HT1080 (cell line): Measurements from ENCODE around the gene PPP1R13L. TPM values are rescaled to one million over a fixed set of nuclear protein-coding genes. Genes with fewer than 3 reads are reported as not detected.

ENCODE experiments used
- DNase-seq: peaks from one replicate; pipeline ENCODE4 v3.0.0-alpha.2; 2015; ENCODE audit warnings: low read depth
- total RNA-seq: library from RNA; depleted of rRNA; stranded (reverse); fragments of >200 nt; shearing (Covaris generic); gene quantifications from 2 replicates; pipeline ENCODE4 v1.2.3, GENCODE V29; 2014

Gene PPP1R13L
- total RNA-seq, 1 experiment from 2014 or later = 34.3 TPM

DNA sequence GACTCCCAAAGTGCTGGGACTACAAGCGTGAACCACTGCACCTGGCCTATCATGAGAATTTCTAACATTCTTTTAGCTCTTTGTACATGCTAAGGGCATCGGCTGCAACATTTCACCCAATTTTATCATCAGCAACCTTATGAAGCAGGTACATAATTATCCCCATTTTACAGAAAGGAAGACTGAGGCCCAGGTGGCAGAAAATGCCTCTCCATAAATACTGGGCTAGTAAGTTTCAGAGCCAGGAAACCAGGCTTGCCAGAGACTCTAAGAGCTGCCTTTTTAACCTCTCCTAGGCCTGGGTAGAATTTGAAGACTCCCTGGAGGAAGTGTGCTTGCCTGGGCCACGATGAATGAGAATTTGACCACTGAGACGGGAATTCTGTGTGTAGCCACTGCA, 36.7 kb downstream of the PPP1R13L start:
- DNase-seq = no peak

- no peak for DNase-seq
Measured at GRCh38 chr19:45364696-45365095, 40.2 kb downstream of the PPP1R13L start.

GRCh38 chr19:45363861-45364459, 40.9 kb downstream of the PPP1R13L start:
- no peak for DNase-seq

- DNase-seq = no peak
Measured at GRCh38 chr19:45362291-45362690, 42.6 kb downstream of the PPP1R13L start.

- no peak for DNase-seq
Measured at GRCh38 chr19:45361608-45362007, 43.3 kb downstream of the PPP1R13L start.

- no peak for DNase-seq
Measured at GRCh38 chr19:45358213-45358792, 46.6 kb downstream of the PPP1R13L start.

DNA sequence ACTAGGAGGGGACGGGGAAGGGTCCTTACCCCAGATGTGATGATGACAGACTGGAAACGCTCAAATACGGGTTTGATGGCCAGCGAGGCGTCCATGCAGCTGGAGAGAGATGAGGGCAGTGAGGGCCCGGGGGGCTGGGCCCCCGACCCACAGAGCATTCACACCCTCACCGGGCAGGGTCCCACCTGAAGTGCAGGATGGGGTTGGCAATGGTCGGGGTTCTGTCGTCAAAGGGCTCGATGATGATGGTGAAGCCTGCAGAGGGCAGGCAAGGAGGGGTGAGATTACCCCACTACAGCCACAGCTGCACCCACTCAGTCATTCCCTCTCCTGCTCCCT, 47.5 kb downstream of the PPP1R13L start:
- no peak for DNase-seq

DNA sequence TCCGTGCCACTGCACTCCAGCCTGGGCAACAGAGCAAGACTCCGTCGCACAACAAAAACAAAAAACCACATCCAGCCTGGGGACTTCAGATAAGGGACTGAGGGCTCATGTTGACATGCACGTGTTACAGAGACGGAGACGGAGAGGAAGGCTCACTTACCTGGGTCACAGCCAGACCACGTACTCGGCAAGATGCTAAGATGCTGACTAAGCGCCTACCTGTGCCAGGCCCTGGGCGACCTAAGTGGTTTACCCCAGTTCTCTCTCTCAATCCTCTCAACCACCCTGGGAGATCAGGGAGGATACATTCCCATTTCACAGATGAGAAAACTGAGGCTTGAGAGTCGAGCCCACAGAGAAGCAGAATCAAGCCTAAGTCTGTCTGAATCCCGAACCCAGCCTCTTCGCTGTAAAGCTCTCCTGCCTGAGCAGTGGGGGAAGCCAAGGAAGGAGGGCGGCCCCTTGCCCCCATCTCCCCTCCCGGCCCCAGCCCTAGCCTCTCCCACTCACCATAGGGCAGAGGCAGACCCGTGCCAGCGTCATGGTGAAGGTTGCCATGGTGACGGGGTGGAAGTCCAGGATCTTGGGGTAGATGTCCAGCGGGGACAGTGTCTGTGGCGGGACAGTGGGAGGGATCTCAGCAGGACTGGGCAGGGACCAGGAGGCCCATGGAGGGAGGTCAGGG, 48.0 kb downstream of the PPP1R13L start:
- no peak for DNase-seq

GRCh38 chr19:45355910-45356309, 49.0 kb downstream of the PPP1R13L start:
- DNase-seq = no peak

GRCh38 chr19:45355402-45355801, 49.5 kb downstream of the PPP1R13L start:
- no peak for DNase-seq

DNA sequence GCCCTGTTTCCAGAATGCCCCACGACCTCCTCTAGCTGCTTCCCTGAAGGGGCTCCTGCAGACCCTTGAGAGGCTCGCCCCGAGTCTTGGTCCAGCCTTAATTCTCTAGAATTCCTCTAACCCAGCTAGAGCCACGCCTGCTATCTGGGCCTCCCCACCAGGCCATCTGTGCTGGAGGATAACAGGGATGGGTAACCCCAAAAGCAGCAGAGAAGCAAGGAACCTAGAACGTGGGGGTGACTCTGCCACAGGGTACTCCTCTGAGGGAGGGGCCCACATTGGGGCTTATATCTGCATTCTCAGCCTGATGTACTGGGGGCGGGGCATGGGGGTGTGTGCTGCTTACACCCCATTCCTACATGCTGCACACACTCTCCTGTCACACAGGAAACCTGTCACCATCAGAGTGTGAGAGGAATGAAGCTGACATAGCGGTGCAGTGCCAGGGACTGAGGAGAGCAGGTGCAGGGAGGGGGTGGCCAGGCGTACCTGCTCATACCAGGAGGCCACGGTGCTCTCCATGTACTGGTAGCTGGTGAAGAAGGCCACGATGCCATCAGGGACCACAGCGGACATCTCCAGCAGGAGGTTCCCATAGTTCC, 50.5 kb downstream of the PPP1R13L start:
- no peak for DNase-seq

- peak; percentile 13 for DNase-seq
Measured at GRCh38 chr19:45352914-45353796, 51.7 kb downstream of the PPP1R13L start.

DNA sequence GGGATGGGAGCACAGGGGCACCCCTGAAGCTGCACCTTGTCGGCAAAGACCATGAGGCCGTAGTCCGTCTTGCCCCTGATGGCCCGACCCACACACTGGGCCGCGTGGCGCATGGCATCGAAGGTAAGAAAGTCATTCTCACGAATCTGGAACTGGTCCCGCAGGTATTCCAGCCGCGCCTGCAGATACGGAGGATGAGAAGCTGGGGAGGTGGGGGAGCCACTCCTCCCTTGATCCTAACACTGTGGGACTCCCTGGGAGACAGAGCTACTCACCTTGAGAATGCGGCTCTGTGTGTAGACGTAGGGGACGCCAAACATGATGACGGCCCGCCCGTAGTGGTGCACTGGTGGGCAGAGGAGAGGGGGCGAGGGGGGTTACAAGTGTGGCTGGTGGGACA, 52.4 kb downstream of the PPP1R13L start:
- no peak for DNase-seq

DNA sequence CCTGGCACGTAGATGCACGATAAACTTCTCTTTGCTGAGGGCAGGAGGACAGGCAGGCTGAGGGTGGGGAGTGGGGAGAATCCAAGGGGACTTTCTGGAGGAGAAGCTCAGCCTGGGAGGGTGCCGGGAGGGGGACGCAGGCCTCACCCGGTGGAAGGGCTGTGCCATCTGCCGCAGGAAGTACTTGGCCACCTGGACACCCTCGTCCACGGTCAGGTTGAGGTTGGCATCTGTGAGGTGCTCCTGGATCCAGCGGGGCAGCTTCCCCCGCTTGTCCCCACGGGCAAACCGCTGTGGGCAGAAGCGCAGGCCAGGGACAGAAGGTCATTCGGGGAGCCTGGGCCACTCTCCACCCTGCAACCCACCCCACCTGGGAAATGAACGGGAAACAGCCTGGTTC, 52.8 kb downstream of the PPP1R13L start:
- DNase-seq = no peak

GRCh38 chr19:45351401-45351952, 53.4 kb downstream of the PPP1R13L start:
- DNase-seq = no peak

- DNase-seq = no peak
Measured at GRCh38 chr19:45350477-45351058, 54.3 kb downstream of the PPP1R13L start.

GRCh38 chr19:45349430-45349941, 55.4 kb downstream of the PPP1R13L start:
- DNase-seq = no peak

DNA sequence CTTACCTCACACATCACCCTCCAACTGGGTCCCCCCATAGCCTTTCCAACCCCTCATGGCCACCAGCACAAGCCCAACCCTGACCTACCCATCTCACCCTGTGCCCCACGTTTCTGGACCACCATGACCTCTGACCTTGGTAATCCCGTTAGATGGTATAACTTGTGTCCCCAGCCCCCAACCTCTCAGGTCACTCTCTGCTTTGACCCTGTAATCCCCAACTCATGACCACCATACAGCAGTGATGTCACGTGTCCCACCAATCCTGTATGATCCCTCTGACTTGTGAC, 55.8 kb downstream of the PPP1R13L start:
- no peak for DNase-seq

DNA sequence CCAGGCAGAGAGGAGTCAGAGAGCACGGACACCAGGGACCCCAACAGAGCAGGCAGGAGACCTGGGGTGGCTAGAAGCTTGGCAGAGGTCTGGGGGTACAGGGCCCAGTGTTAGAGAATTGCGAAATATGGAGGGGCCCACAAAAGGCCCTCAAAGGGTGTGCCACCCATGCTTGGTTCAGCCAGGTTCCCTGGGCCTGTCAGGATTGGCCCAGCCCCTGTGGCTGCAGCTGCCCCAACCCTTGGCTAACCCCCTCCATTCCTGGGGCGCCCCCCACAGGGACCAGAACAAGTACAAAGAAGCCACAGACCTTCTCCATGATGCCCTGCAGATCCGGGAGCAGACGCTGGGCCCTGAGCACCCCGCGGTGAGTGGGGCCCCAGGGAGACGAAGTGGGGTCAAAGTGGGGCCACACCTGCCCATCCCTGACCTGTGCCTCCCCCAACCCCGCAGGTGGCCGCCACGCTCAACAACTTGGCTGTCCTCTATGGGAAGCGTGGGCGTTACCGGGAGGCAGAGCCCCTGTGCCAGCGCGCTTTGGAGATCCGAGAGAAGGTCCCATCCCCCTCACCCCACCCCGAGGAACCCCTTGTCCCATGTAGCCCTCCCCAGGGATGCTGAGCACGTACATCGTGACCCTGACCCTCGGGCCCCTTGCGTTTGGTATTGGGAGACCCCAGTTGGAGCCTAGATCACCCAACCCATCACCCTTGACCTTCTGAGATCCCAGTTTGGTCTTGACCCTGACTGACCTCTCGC, 56.3 kb downstream of the PPP1R13L start:
- DNase-seq = no peak
